Neural crest cell (in vitro differentiated cells): ENCODE measurements around the gene SNAP25. TPM values are rescaled to one million over a fixed set of nuclear protein-coding genes. Genes with fewer than 3 reads are reported as not detected.

ENCODE experiments used
- DNase-seq: peaks from one replicate; pipeline ENCODE4 v3.0.0; 2021; ENCODE audit warnings: low read depth, mixed read lengths, low spot score
- H3K27ac Mint-ChIP-seq: one replicate; pipeline ENCODE4 v1.8.0; 2021; ENCODE audit warnings: mild to moderate bottlenecking, mixed read lengths; ENCODE audit not compliant: unreplicated experiment
- H3K27me3 Mint-ChIP-seq: 2 replicates; pipeline ENCODE4 v1.8.0; 2021; ENCODE audit warnings: low read depth, mild to moderate bottlenecking, mixed read lengths
- H3K36me3 Mint-ChIP-seq: 2 replicates; pipeline ENCODE4 v1.8.0; 2021; ENCODE audit warnings: low read depth, mild to moderate bottlenecking, mixed read lengths
- H3K4me1 Mint-ChIP-seq: 2 replicates; pipeline ENCODE4 v1.8.0; 2021; ENCODE audit warnings: mixed read lengths
- H3K4me3 Mint-ChIP-seq: one replicate; pipeline ENCODE4 v1.8.0; 2021; ENCODE audit warnings: mild to moderate bottlenecking, mixed read lengths
- H3K9me3 Mint-ChIP-seq: 2 replicates; pipeline ENCODE4 v1.8.0; 2021; ENCODE audit warnings: mixed read lengths
- CTCF ChIP-seq: fragments of 200-600 bp; sonication (generic); conservative IDR thresholded peaks from 2 replicates; pipeline ENCODE4 v1.5.0; 2021; ENCODE audit warnings: antibody characterized with exemption, mild to moderate bottlenecking
- total RNA-seq: library from RNA; stranded (reverse); gene quantifications from 2 replicates; pipeline ENCODE4 v1.2.1, GENCODE V29; 2021

SNAP25 gene
- total RNA-seq, 1 donor from 2014 or later: 9.2 TPM

GRCh38 chr20:10313215-10313614 lies 94.6 kb downstream of the SNAP25 start:
- Mint-ChIP-seq H3K9me3 (peaks cover 18% of the 10 kb centered on the region), H3K36me3 (peaks cover 15% of the 10 kb centered on the region), H3K27me3 (peaks cover 5% of the 10 kb centered on the region), H3K4me1 (no peaks in the 10 kb centered on the region), H3K27ac (no peak overlapping the region), H3K4me3 (no peak overlapping the region)
- DNase-seq: no peak
- no peak for TF ChIP-seq CTCF

GRCh38 chr20:10313701-10314100 lies 95.1 kb downstream of the SNAP25 start:
- no peak overlapping the region for H3K4me3 Mint-ChIP-seq

GRCh38 chr20:10314198-10314597 lies 95.6 kb downstream of the SNAP25 start:
- Mint-ChIP-seq H3K27me3 (peaks cover 5% of the 10 kb centered on the region), H3K36me3 (peaks cover 12% of the 10 kb centered on the region), H3K9me3 (peaks cover 17% of the 10 kb centered on the region), H3K4me3 (no peak overlapping the region), H3K27ac (no peak overlapping the region), H3K4me1 (no peaks in the 10 kb centered on the region)
- DNase-seq: no peak
- TF ChIP-seq CTCF: no peak

More at GRCh38 chr20:10313701-10314100, 95.1 kb downstream of the SNAP25 start:
- Mint-ChIP-seq H3K4me1 (no peaks in the 10 kb centered on the region), H3K9me3 (peaks cover 19% of the 10 kb centered on the region), H3K27me3 (peaks cover 5% of the 10 kb centered on the region), H3K36me3 (peaks cover 15% of the 10 kb centered on the region), H3K27ac (no peak overlapping the region)
- DNase-seq: no peak
- TF ChIP-seq CTCF: no peak

GRCh38 chr20:10315138-10315537 lies 96.5 kb downstream of the SNAP25 start:
- Mint-ChIP-seq H3K27me3 (peaks cover 5% of the 10 kb centered on the region), H3K4me3 (no peak overlapping the region), H3K9me3 (peaks cover 20% of the 10 kb centered on the region), H3K27ac (no peak overlapping the region), H3K4me1 (no peaks in the 10 kb centered on the region), H3K36me3 (peaks cover 12% of the 10 kb centered on the region)
- no peak for DNase-seq
- no peak for TF ChIP-seq CTCF

- DNase-seq: no peak
- H3K36me3 Mint-ChIP-seq: peaks cover 11% of the 10 kb centered on the region
- no peaks in the 10 kb centered on the region for H3K4me1 Mint-ChIP-seq
- H3K9me3 Mint-ChIP-seq: peaks cover 22% of the 10 kb centered on the region
- TF ChIP-seq CTCF: peak; percentile 44
- peaks cover 5% of the 10 kb centered on the region for H3K27me3 Mint-ChIP-seq
- no peak overlapping the region for H3K4me3 Mint-ChIP-seq
- no peak overlapping the region for H3K27ac Mint-ChIP-seq
Observed at GRCh38 chr20:10316582-10316981, 98.0 kb downstream of the SNAP25 start.
